ENCODE data around the gene ERI2. TPM values are rescaled to one million over a fixed set of nuclear protein-coding genes. Genes with fewer than 3 reads are reported as not detected.

Gene ERI2
- total RNA-seq, 1 experiment from 2014 or later, result 16.9 TPM

- H3K27me3 Mint-ChIP-seq (ENCODE audit: low read depth), result no peaks in the 10 kb centered on the region
- TF ChIP-seq, protein P1, sequence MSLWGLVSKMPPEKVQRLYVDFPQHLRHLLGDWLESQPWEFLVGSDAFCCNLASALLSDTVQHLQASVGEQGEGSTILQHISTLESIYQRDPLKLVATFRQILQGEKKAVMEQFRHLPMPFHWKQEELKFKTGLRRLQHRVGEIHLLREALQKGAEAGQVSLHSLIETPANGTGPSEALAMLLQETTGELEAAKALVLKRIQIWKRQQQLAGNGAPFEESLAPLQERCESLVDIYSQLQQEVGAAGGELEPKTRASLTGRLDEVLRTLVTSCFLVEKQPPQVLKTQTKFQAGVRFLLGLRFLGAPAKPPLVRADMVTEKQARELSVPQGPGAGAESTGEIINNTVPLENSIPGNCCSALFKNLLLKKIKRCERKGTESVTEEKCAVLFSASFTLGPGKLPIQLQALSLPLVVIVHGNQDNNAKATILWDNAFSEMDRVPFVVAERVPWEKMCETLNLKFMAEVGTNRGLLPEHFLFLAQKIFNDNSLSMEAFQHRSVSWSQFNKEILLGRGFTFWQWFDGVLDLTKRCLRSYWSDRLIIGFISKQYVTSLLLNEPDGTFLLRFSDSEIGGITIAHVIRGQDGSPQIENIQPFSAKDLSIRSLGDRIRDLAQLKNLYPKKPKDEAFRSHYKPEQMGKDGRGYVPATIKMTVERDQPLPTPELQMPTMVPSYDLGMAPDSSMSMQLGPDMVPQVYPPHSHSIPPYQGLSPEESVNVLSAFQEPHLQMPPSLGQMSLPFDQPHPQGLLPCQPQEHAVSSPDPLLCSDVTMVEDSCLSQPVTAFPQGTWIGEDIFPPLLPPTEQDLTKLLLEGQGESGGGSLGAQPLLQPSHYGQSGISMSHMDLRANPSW (CRISPR knock-in tag; conservative IDR thresholded peaks at IDR 0.05; ENCODE audit: low read depth), result no peak
- TF ChIP-seq ZNF416 (CRISPR knock-in tag; IDR thresholded peaks at IDR 0.05) (no peak), HMGXB4 (CRISPR knock-in tag; IDR thresholded peaks at IDR 0.05) (no peak), SMAD4 (CRISPR knock-in tag; IDR thresholded peaks at IDR 0.05) (no peak), ZNF396 (CRISPR knock-in tag; IDR thresholded peaks at IDR 0.05; ENCODE audit: borderline replicate concordance) (no peak), ZNF121 (CRISPR knock-in tag; IDR thresholded peaks at IDR 0.05) (no peak), RORB (CRISPR knock-in tag; IDR thresholded peaks at IDR 0.05) (no peak), USF2 (CRISPR knock-in tag; IDR thresholded peaks at IDR 0.05) (no peak), CREM (CRISPR knock-in tag; IDR thresholded peaks at IDR 0.05) (no peak), E2F5 (CRISPR knock-in tag; IDR thresholded peaks at IDR 0.05) (no peak), MYBL2 (CRISPR knock-in tag; IDR thresholded peaks at IDR 0.05) (no peak), SOX15 (CRISPR knock-in tag; IDR thresholded peaks at IDR 0.05) (no peak), ZNF671 (CRISPR knock-in tag; IDR thresholded peaks at IDR 0.05) (no peak), FOXP1 (CRISPR knock-in tag; IDR thresholded peaks at IDR 0.05; ENCODE audit: borderline replicate concordance) (no peak), NR2C2 (CRISPR knock-in tag; IDR thresholded peaks at IDR 0.05) (no peak), CDX4 (CRISPR knock-in tag; IDR thresholded peaks at IDR 0.05; ENCODE audit: borderline replicate concordance) (no peak), AR (CRISPR knock-in tag; IDR thresholded peaks at IDR 0.05) (no peak)
- TF ChIP-seq, protein P2, sequence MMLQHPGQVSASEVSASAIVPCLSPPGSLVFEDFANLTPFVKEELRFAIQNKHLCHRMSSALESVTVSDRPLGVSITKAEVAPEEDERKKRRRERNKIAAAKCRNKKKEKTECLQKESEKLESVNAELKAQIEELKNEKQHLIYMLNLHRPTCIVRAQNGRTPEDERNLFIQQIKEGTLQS (CRISPR knock-in tag; conservative IDR thresholded peaks at IDR 0.05), result no peak
- H3K4me3 Mint-ChIP-seq, result no peak overlapping the region
- ChIA-PET POLR2A (no interaction called here), CTCF (interaction anchor here (0.6 to 2.5 kb wide), 4 partner anchors 22 to 231 kb away, joined by 3 to 9 read pairs (median 3); no protein-coding TSS in a partner anchor)
- H3K36me3 Mint-ChIP-seq, result peaks cover 3% of the 10 kb centered on the region; the same call in 1 of the 2 replicates
- H3K27ac Mint-ChIP-seq, result no peak overlapping the region
- H3K4me1 Mint-ChIP-seq, result peaks cover 18% of the 10 kb centered on the region
- H3K9me3 Mint-ChIP-seq, result no peaks in the 10 kb centered on the region
- no peak for DNase-seq (ENCODE audit: low spot score)
- ATAC-seq, result no peak
Measured at GRCh38 chr16:20853143-20853542, 46.9 kb upstream of the ERI2 start.

All from WTC11 (cell line).